Activated CD4-positive, alpha-beta T cell treated with anti-CD3 and anti-CD28 coated beads, Interleukin-2, amount 50 U/mL, for 4 hours (primary cell): ENCODE measurements around the gene GRM3.

Experiments used
- DNase-seq, 2 experiments: peaks; one replicate each; pipeline ENCODE4 v3.0.0-alpha.2; 2020

Gene GRM3

GRCh38 chr7:86908948-86909347, 265.2 kb downstream of the GRM3 start:
- no peak for DNase-seq

- DNase-seq, result no peak
Measured at GRCh38 chr7:86911659-86912058, 267.9 kb downstream of the GRM3 start.

- no peak for DNase-seq
Measured at GRCh38 chr7:86913709-86914108, 270.0 kb downstream of the GRM3 start.
